GM23338 (cell line): ENCODE results near the gene TNFAIP8L3. TPM values are rescaled to one million over a fixed set of nuclear protein-coding genes. Genes with fewer than 3 reads are reported as not detected.

Source experiments
- ATAC-seq: fragments of 200-7000 bp; cut with Tn5 transposase; 3 replicates; pipeline ENCODE4 v1.9.1; 2020
- DNase-seq: peaks from one replicate; pipeline ENCODE4 v3.0.0-alpha.2; 2015; ENCODE audit warnings: low spot score
- H2AFZ ChIP-seq: fragments of 200-600 bp; sonication (generic); 2 replicates; pipeline ENCODE4 v1.8.0; 2016; ENCODE audit warnings: antibody characterized with exemption, mild to moderate bottlenecking, moderate library complexity
- H3F3A ChIP-seq: fragments of 200-600 bp; sonication (generic); replicated peaks from 2 replicates; pipeline ENCODE4 v1.8.0; 2017; ENCODE audit warnings: antibody characterized with exemption, mixed run types, low read depth
- H3K27ac ChIP-seq: fragments of 200-600 bp; sonication (generic); 2 replicates; pipeline ENCODE4 v1.6.1; 2016; ENCODE audit warnings: low read depth
- H3K27me3 ChIP-seq: fragments of 200-600 bp; sonication (generic); 2 replicates; pipeline ENCODE4 v1.8.0; 2016; ENCODE audit warnings: mild to moderate bottlenecking, mixed run types, moderate library complexity; ENCODE audit not compliant: insufficient read depth
- H3K36me3 ChIP-seq: fragments of 200-600 bp; sonication (generic); 2 replicates; pipeline ENCODE4 v1.8.0; 2016; ENCODE audit warnings: mild to moderate bottlenecking; ENCODE audit not compliant: insufficient read depth
- H3K4me1 ChIP-seq: fragments of 200-600 bp; sonication (generic); 2 replicates; pipeline ENCODE4 v1.8.0; 2016; ENCODE audit warnings: mild to moderate bottlenecking, moderate library complexity; ENCODE audit not compliant: insufficient read depth
- H3K4me2 ChIP-seq: fragments of 200-600 bp; sonication (generic); 2 replicates; pipeline ENCODE4 v1.7.1; 2017; ENCODE audit warnings: mixed run types
- H3K4me3 ChIP-seq: fragments of 200-600 bp; sonication (generic); 2 replicates; pipeline ENCODE4 v1.6.1; 2016; ENCODE audit warnings: mixed run types
- H3K79me2 ChIP-seq: fragments of 200-600 bp; sonication (generic); replicated peaks from 2 replicates; pipeline ENCODE4 v1.8.0; 2017; ENCODE audit warnings: mild to moderate bottlenecking; ENCODE audit not compliant: insufficient read depth
- H3K9me2 ChIP-seq: fragments of 200-600 bp; sonication (generic); 2 replicates; pipeline ENCODE4 v1.8.0; 2017; ENCODE audit not compliant: insufficient read depth
- H4K20me1 ChIP-seq: fragments of 200-600 bp; sonication (generic); replicated peaks from 2 replicates; pipeline ENCODE4 v1.8.0; 2017; ENCODE audit warnings: mild to moderate bottlenecking; ENCODE audit not compliant: insufficient read depth
- H3K27ac Mint-ChIP-seq: 2 replicates; pipeline ENCODE4 v1.8.0; 2020; ENCODE audit warnings: inconsistent platforms, mild to moderate bottlenecking, moderate library complexity, mixed read lengths
- H3K27me3 Mint-ChIP-seq: 3 replicates; pipeline ENCODE4 v1.8.0; 2022; ENCODE audit warnings: low read depth, mild to moderate bottlenecking, moderate library complexity, mixed read lengths, inconsistent platforms; ENCODE audit not compliant: insufficient read depth, poor library complexity
- H3K36me3 Mint-ChIP-seq: 3 replicates; pipeline ENCODE4 v1.8.0; 2021; ENCODE audit warnings: low read depth, mild to moderate bottlenecking, inconsistent platforms, moderate library complexity, mixed read lengths
- H3K4me1 Mint-ChIP-seq: 3 replicates; pipeline ENCODE4 v1.8.0; 2020; ENCODE audit warnings: mild to moderate bottlenecking, inconsistent platforms, mixed read lengths
- H3K4me3 Mint-ChIP-seq: 3 replicates; pipeline ENCODE4 v1.8.0; 2021; ENCODE audit warnings: moderate library complexity, mild to moderate bottlenecking, inconsistent platforms, mixed read lengths
- H3K9me3 Mint-ChIP-seq: 3 replicates; pipeline ENCODE4 v1.8.0; 2020; ENCODE audit warnings: moderate library complexity, mild to moderate bottlenecking, inconsistent platforms, mixed read lengths
- POLR2AphosphoS5 ChIP-seq: IDR thresholded peaks from 2 replicates; pipeline ENCODE4 v1.6.1; 2016; ENCODE audit warnings: antibody characterized with exemption, low read depth
- ZNF331 ChIP-seq: fragments of 250-450 bp; sonication (Bioruptor Pico); IDR thresholded peaks from 2 replicates; pipeline ENCODE4 v1.5.0; 2020; ENCODE audit warnings: low read depth, mild to moderate bottlenecking, moderate library complexity
- polyA plus RNA-seq: library from polyadenylated mRNA; unstranded; fragments of >200 nt; fragmentation: Nextera tagmentation; extraction: Ambion mirVana; gene quantifications from 2 replicates; pipeline ENCODE4 v1.2.1, GENCODE V29; 2016
- total RNA-seq: library from RNA; depleted of rRNA; stranded (reverse); fragments of >200 nt; shearing (Covaris generic); gene quantifications from 2 replicates; pipeline ENCODE4 v1.2.3, GENCODE V29; 2014
- TF ChIP-seq, protein P1 (sequence below): fragments of 250-450 bp; sonication (Bioruptor Pico); IDR thresholded peaks from 2 replicates; pipeline ENCODE4 v1.5.0; 2020; ENCODE audit warnings: mild to moderate bottlenecking, moderate library complexity
- TF ChIP-seq, protein P2 (sequence below), 2 experiments: fragments of 200-600 bp in 1 of 2; sonication (generic) in 1 of 2; conservative IDR thresholded peaks; 2 replicates each; pipeline versions ENCODE4 v1.5.1 to v1.6.1; 2016 to 2017; ENCODE audit warnings: antibody characterized with exemption in 2 of 2, low read depth in 2 of 2, mild to moderate bottlenecking in 2 of 2, moderate library complexity in 1 of 2

Gene TNFAIP8L3
- total and polyA plus RNA-seq, 2 experiments from 2014 or later, result 0.23 to 0.31 TPM

DNA sequence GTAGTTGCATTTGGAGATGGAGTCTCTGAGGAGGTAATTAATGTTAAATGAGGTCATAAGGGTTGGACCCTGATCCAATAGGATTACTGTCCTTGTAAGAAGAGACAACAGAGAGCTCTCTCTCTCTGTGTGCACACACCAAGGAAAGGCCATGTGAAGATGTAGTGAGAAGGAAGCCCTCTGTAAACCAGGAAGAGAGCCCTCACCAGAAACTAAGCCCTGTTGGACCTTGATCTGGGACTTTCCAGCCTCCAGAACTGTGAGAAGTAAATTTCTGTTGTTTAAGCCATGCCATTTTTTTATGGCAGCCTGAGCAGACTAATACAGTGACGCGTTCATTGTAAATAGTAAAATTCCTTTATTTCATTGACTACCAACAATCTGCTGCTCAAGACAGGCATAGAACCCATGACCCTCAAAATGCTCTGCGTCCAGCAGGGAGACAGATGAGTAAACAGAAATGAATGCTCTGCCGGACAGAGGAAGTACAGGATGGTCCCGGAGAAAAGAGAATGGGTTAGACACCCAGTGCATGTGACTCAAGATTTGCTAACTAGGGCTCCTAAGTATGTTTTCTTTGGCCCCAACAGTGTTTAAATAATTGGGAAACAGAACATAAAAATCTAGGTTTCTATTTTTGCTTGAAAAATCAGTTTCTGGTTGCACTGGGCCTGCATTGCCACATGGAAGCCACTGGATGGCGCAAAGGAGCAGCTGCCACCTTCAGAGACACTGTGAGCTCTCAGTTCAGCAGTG, 37.9 kb upstream of the TNFAIP8L3 start:
- Histone ChIP-seq H4K20me1 (no peaks in the 10 kb centered on the region), H3K27me3 (no peaks in the 10 kb centered on the region), H3K36me3 (no peaks in the 10 kb centered on the region), H3F3A (no peaks in the 10 kb centered on the region), H3K27ac (no peak overlapping the region), H3K4me1 (no peaks in the 10 kb centered on the region), H3K4me3 (no peak overlapping the region), H2AFZ (no peak overlapping the region), H3K9me2 (no peaks in the 10 kb centered on the region), H3K4me2 (no peak overlapping the region), H3K79me2 (no peaks in the 10 kb centered on the region)
- H3K4me1 Mint-ChIP-seq, result peaks cover 6% of the 10 kb centered on the region; the same call in 2 of the 3 replicates
- peak; percentile 89 for ATAC-seq
- H3K9me3 Mint-ChIP-seq, result no peaks in the 10 kb centered on the region
- H3K27ac Mint-ChIP-seq, result no peak overlapping the region; the same call in 1 of the 2 replicates
- no peaks in the 10 kb centered on the region for H3K27me3 Mint-ChIP-seq
- H3K4me3 Mint-ChIP-seq, result no peak overlapping the region
- TF ChIP-seq POLR2AphosphoS5 (no peak), ZNF331 (CRISPR knock-in tag) (no peak)
- TF ChIP-seq, protein P1, sequence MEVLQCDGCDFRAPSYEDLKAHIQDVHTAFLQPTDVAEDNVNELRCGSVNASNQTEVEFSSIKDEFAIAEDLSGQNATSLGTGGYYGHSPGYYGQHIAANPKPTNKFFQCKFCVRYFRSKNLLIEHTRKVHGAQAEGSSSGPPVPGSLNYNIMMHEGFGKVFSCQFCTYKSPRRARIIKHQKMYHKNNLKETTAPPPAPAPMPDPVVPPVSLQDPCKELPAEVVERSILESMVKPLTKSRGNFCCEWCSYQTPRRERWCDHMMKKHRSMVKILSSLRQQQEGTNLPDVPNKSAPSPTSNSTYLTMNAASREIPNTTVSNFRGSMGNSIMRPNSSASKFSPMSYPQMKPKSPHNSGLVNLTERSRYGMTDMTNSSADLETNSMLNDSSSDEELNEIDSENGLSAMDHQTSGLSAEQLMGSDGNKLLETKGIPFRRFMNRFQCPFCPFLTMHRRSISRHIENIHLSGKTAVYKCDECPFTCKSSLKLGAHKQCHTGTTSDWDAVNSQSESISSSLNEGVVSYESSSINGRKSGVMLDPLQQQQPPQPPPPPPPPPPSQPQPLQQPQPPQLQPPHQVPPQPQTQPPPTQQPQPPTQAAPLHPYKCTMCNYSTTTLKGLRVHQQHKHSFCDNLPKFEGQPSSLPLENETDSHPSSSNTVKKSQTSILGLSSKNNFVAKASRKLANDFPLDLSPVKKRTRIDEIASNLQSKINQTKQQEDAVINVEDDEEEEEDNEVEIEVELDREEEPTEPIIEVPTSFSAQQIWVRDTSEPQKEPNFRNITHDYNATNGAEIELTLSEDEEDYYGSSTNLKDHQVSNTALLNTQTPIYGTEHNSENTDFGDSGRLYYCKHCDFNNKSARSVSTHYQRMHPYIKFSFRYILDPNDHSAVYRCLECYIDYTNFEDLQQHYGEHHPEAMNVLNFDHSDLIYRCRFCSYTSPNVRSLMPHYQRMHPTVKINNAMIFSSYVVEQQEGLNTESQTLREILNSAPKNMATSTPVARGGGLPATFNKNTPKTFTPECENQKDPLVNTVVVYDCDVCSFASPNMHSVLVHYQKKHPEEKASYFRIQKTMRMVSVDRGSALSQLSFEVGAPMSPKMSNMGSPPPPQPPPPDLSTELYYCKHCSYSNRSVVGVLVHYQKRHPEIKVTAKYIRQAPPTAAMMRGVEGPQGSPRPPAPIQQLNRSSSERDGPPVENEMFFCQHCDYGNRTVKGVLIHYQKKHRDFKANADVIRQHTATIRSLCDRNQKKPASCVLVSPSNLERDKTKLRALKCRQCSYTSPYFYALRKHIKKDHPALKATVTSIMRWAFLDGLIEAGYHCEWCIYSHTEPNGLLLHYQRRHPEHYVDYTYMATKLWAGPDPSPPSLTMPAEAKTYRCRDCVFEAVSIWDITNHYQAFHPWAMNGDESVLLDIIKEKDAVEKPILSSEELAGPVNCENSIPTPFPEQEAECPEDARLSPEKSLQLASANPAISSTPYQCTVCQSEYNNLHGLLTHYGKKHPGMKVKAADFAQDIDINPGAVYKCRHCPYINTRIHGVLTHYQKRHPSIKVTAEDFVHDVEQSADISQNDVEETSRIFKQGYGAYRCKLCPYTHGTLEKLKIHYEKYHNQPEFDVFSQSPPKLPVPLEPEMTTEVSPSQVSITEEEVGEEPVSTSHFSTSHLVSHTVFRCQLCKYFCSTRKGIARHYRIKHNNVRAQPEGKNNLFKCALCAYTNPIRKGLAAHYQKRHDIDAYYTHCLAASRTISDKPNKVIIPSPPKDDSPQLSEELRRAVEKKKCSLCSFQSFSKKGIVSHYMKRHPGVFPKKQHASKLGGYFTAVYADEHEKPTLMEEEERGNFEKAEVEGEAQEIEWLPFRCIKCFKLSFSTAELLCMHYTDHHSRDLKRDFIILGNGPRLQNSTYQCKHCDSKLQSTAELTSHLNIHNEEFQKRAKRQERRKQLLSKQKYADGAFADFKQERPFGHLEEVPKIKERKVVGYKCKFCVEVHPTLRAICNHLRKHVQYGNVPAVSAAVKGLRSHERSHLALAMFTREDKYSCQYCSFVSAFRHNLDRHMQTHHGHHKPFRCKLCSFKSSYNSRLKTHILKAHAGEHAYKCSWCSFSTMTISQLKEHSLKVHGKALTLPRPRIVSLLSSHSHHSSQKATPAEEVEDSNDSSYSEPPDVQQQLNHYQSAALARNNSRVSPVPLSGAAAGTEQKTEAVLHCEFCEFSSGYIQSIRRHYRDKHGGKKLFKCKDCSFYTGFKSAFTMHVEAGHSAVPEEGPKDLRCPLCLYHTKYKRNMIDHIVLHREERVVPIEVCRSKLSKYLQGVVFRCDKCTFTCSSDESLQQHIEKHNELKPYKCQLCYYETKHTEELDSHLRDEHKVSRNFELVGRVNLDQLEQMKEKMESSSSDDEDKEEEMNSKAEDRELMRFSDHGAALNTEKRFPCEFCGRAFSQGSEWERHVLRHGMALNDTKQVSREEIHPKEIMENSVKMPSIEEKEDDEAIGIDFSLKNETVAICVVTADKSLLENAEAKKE (CRISPR knock-in tag), result no peak
- TF ChIP-seq, protein P2, sequence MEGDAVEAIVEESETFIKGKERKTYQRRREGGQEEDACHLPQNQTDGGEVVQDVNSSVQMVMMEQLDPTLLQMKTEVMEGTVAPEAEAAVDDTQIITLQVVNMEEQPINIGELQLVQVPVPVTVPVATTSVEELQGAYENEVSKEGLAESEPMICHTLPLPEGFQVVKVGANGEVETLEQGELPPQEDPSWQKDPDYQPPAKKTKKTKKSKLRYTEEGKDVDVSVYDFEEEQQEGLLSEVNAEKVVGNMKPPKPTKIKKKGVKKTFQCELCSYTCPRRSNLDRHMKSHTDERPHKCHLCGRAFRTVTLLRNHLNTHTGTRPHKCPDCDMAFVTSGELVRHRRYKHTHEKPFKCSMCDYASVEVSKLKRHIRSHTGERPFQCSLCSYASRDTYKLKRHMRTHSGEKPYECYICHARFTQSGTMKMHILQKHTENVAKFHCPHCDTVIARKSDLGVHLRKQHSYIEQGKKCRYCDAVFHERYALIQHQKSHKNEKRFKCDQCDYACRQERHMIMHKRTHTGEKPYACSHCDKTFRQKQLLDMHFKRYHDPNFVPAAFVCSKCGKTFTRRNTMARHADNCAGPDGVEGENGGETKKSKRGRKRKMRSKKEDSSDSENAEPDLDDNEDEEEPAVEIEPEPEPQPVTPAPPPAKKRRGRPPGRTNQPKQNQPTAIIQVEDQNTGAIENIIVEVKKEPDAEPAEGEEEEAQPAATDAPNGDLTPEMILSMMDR (conservative IDR thresholded peaks at IDR 0.05; ENCODE audit: low read depth in 2 of 2), result peak; percentile 83 to 95
- peak; percentile 59 for DNase-seq
- no peaks in the 10 kb centered on the region for H3K36me3 Mint-ChIP-seq
